ENCODE results near the gene FGD4.

DNA sequence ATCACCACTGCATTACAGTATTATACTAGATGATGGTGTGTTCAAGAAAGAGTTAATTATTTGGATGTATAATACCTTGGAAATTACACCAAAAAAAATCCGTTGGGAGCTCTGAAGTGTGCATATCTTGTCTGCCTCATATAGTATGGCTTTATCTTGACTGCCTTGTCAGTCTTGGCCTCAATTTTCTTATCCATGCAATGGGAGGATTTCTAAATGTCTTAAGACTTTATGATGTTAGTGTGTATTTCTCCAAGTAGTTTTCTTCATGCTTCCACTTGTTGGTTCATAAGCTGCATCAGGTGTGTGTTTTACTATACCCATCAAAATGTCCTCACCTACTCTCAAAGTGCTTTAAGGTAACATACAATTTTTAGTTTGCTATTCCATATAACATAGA is 84.6 kb downstream of the FGD4 start:
- TF ChIP-seq, protein P1, sequence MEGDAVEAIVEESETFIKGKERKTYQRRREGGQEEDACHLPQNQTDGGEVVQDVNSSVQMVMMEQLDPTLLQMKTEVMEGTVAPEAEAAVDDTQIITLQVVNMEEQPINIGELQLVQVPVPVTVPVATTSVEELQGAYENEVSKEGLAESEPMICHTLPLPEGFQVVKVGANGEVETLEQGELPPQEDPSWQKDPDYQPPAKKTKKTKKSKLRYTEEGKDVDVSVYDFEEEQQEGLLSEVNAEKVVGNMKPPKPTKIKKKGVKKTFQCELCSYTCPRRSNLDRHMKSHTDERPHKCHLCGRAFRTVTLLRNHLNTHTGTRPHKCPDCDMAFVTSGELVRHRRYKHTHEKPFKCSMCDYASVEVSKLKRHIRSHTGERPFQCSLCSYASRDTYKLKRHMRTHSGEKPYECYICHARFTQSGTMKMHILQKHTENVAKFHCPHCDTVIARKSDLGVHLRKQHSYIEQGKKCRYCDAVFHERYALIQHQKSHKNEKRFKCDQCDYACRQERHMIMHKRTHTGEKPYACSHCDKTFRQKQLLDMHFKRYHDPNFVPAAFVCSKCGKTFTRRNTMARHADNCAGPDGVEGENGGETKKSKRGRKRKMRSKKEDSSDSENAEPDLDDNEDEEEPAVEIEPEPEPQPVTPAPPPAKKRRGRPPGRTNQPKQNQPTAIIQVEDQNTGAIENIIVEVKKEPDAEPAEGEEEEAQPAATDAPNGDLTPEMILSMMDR (IDR thresholded peaks at IDR 0.05): no peak
- TF ChIP-seq POLR2A (IDR thresholded peaks at IDR 0.05): no peak
